CD4-positive, alpha-beta T cell treated with Interleukin-6 for 4 hours (primary cell): Measurements from ENCODE around the gene IGSF11.

Source experiments
- DNase-seq: peaks from one replicate; pipeline ENCODE4 v3.0.0-alpha.2; 2020; ENCODE audit warnings: mixed read lengths

The IGSF11 gene

GRCh38 chr3:118946449-118946848 is 88.2 kb downstream of the IGSF11 start:
- DNase-seq: no peak

- DNase-seq: no peak
These were observed 88.8 kb downstream of the IGSF11 start for GRCh38 chr3:118945834-118946233.

- no peak for DNase-seq
These were observed 91.0 kb downstream of the IGSF11 start for GRCh38 chr3:118943597-118943996.

GRCh38 chr3:118942671-118943070 is 92.0 kb downstream of the IGSF11 start:
- peak; percentile 15 for DNase-seq

GRCh38 chr3:118942195-118942594 is 92.5 kb downstream of the IGSF11 start:
- DNase-seq: no peak

- no peak for DNase-seq
These were observed 93.4 kb downstream of the IGSF11 start for GRCh38 chr3:118941236-118941635.

- DNase-seq: no peak
These were observed 96.3 kb downstream of the IGSF11 start for GRCh38 chr3:118938183-118938961.

GRCh38 chr3:118936811-118937210 is 97.8 kb downstream of the IGSF11 start:
- DNase-seq: no peak

GRCh38 chr3:118932822-118933558 is 101.7 kb downstream of the IGSF11 start:
- DNase-seq: no peak

- no peak for DNase-seq
These were observed 102.7 kb downstream of the IGSF11 start for GRCh38 chr3:118931996-118932395.

GRCh38 chr3:118927449-118927848 is 107.2 kb downstream of the IGSF11 start:
- no peak for DNase-seq

GRCh38 chr3:118912188-118912587 is 122.5 kb downstream of the IGSF11 start:
- DNase-seq: no peak

GRCh38 chr3:118910332-118910731 is 124.3 kb downstream of the IGSF11 start:
- no peak for DNase-seq

- DNase-seq: no peak
These were observed 124.9 kb downstream of the IGSF11 start for GRCh38 chr3:118909763-118910162.

GRCh38 chr3:118907909-118908308 is 126.7 kb downstream of the IGSF11 start:
- DNase-seq: no peak

- DNase-seq: no peak
These were observed 133.7 kb downstream of the IGSF11 start for GRCh38 chr3:118900737-118901525.

- DNase-seq: no peak
These were observed 144.4 kb downstream of the IGSF11 start for GRCh38 chr3:118890206-118890605.

GRCh38 chr3:118889691-118890090 is 145.0 kb downstream of the IGSF11 start:
- no peak for DNase-seq

GRCh38 chr3:118886708-118887107 is 147.9 kb downstream of the IGSF11 start:
- no peak for DNase-seq

- DNase-seq: peak; percentile 84
These were observed 149.9 kb downstream of the IGSF11 start for GRCh38 chr3:118884748-118885206.

- peak; percentile 79 for DNase-seq
These were observed 152.2 kb downstream of the IGSF11 start for GRCh38 chr3:118882353-118882947.

- no peak for DNase-seq
These were observed 166.6 kb downstream of the IGSF11 start for GRCh38 chr3:118868051-118868450.
